H1 (cell line): ENCODE results near the gene ZNF618. TPM values are rescaled to one million over a fixed set of nuclear protein-coding genes. Genes with fewer than 3 reads are reported as not detected.

Experiments
- CTCF ChIA-PET: fragments of 300-600 bp; sonication (Branson Sonifier 250); formaldehyde crosslinking; loops from one replicate; lab custom pipeline; 2021; ENCODE audit not compliant: partially characterized antibody; lab: Charles Lee
- POLR2A ChIA-PET: fragments of 300-600 bp; sonication (Branson Sonifier 250); formaldehyde crosslinking; loops from one replicate; lab custom pipeline; 2021; ENCODE audit warnings: inconsistent platforms; ENCODE audit not compliant: partially characterized antibody; lab: Charles Lee
- DNase-seq, 2 experiments: peaks; one replicate each; pipeline versions ENCODE4 v3.0.0 to v3.0.0-alpha.2; 2010 to 2022; ENCODE audit warnings: low spot score in 2 of 2, low read depth in 1 of 2, mixed read lengths in 1 of 2
- FAIRE-seq: peaks from 2 replicates; lab custom pipeline; 2011; peaks lifted over from hg19 to GRCh38; lab: Jason Lieb, UNC
- H2AFZ ChIP-seq: 2 replicates; pipeline ENCODE4 v1.8.1; 2012; ENCODE audit warnings: low read length, inconsistent platforms
- H2AK5ac ChIP-seq: 2 replicates; pipeline ENCODE4 v1.6.1; 2013; ENCODE audit warnings: low read depth, low read length
- H2BK120ac ChIP-seq: replicated peaks from 2 replicates; pipeline ENCODE3; 2013; ENCODE audit warnings: low read depth, low read length, inconsistent platforms
- H2BK12ac ChIP-seq: 2 replicates; pipeline ENCODE4 v1.6.1; 2013; ENCODE audit warnings: low read depth, low read length
- H2BK15ac ChIP-seq: 2 replicates; pipeline ENCODE4 v1.6.1; 2013; ENCODE audit warnings: low read length
- H2BK20ac ChIP-seq: 2 replicates; pipeline ENCODE4 v1.6.1; 2013; ENCODE audit warnings: low read length
- H2BK5ac ChIP-seq: 2 replicates; pipeline ENCODE4 v1.6.1; 2013; ENCODE audit warnings: low read depth, low read length
- H3K14ac ChIP-seq: 2 replicates; pipeline ENCODE4 v1.6.1; 2013; ENCODE audit warnings: inconsistent platforms; ENCODE audit not compliant: insufficient read length
- H3K18ac ChIP-seq: 2 replicates; pipeline ENCODE4 v1.6.1; 2013; ENCODE audit warnings: low read length; ENCODE audit errors: extremely low read depth
- H3K23ac ChIP-seq: 2 replicates; pipeline ENCODE4 v1.6.1; 2013; ENCODE audit warnings: inconsistent platforms; ENCODE audit not compliant: insufficient read length
- H3K23me2 ChIP-seq: 2 replicates; pipeline ENCODE4 v1.6.1; 2013; ENCODE audit warnings: low read depth, low read length
- H3K27ac ChIP-seq: 2 replicates; pipeline ENCODE4 v1.6.1; 2011; ENCODE audit warnings: low read depth, low read length, inconsistent platforms
- H3K27me3 ChIP-seq, 4 experiments: replicated peaks in 1 of 4; 1 replicate in 1 of 4; 2 replicates in 3 of 4; pipeline versions ENCODE4 v1.6.1 to v1.8.1; 2011 to 2013; ENCODE audit warnings: low read length in 3 of 4, mild to moderate bottlenecking in 3 of 4, inconsistent platforms in 2 of 4, mixed read lengths in 2 of 4, moderate library complexity in 1 of 4; ENCODE audit not compliant: control insufficient read depth in 3 of 4, insufficient read depth in 3 of 4; ENCODE audit errors: extremely low read depth in 1 of 4
- H3K36me3 ChIP-seq, 4 experiments: 2 replicates each; pipeline versions ENCODE4 v1.6.1 to v1.8.1; 2011 to 2013; ENCODE audit warnings: mild to moderate bottlenecking in 4 of 4, low read length in 3 of 4, moderate library complexity in 2 of 4, control low read depth in 1 of 4, inconsistent platforms in 1 of 4; ENCODE audit not compliant: insufficient read depth in 4 of 4, control insufficient read depth in 2 of 4
- H3K4ac ChIP-seq: replicated peaks from 2 replicates; pipeline ENCODE3; 2013; ENCODE audit warnings: low read length, low read depth, mixed read lengths, inconsistent platforms; ENCODE audit not compliant: insufficient read length
- H3K4me1 ChIP-seq, 4 experiments: replicated peaks in 1 of 4; 1 replicate in 1 of 4; 2 replicates in 3 of 4; pipeline versions ENCODE4 v1.6.1 to v1.8.1; 2011 to 2013; ENCODE audit warnings: low read length in 3 of 4, inconsistent platforms in 2 of 4, mixed read lengths in 1 of 4; ENCODE audit not compliant: insufficient read depth in 4 of 4, control insufficient read depth in 3 of 4
- H3K4me2 ChIP-seq, 2 experiments: 2 replicates each; pipeline versions ENCODE4 v1.6.1 to v1.8.1; 2011 to 2013; ENCODE audit warnings: low read depth in 2 of 2, low read length in 2 of 2, control low read depth in 1 of 2, inconsistent platforms in 1 of 2, mild to moderate bottlenecking in 1 of 2; ENCODE audit not compliant: insufficient read depth in 1 of 2
- H3K4me3 ChIP-seq, 4 experiments: fragments of 200-600, 300-600 bp in 1 of 4; sonication (generic), shearing (Covaris generic), sonication (Bioruptor Twin) in 1 of 4; 2 replicates each; pipeline versions ENCODE4 v1.5.1 to v1.8.1; 2011 to 2016; ENCODE audit warnings: low read length in 4 of 4, low read depth in 3 of 4, control low read depth in 2 of 4, inconsistent platforms in 2 of 4, mild to moderate bottlenecking in 2 of 4, mixed read lengths in 1 of 4, moderate library complexity in 1 of 4; ENCODE audit not compliant: insufficient read depth in 2 of 4; ENCODE audit errors: extremely low read depth in 1 of 4
- H3K56ac ChIP-seq: replicated peaks from 2 replicates; pipeline ENCODE3; 2013; ENCODE audit warnings: low read depth, mild to moderate bottlenecking, mixed read lengths, low read length, inconsistent platforms; ENCODE audit not compliant: insufficient read length
- H3K79me1 ChIP-seq: 2 replicates; pipeline ENCODE4 v1.6.1; 2013; ENCODE audit warnings: low read depth, low read length, control low read depth
- H3K79me2 ChIP-seq, 2 experiments: 2 replicates each; pipeline versions ENCODE4 v1.6.1 to v1.8.1; 2012 to 2013; ENCODE audit warnings: low read length in 2 of 2, mild to moderate bottlenecking in 2 of 2, inconsistent platforms in 1 of 2; ENCODE audit not compliant: insufficient read depth in 2 of 2, control insufficient read depth in 1 of 2
- H3K9ac ChIP-seq, 4 experiments: replicated peaks in 1 of 4; 1 replicate in 1 of 4; 2 replicates in 3 of 4; pipeline versions ENCODE4 v1.6.1 to v1.8.1; 2011 to 2013; ENCODE audit warnings: low read depth in 3 of 4, low read length in 3 of 4, control low read depth in 2 of 4, mild to moderate bottlenecking in 2 of 4, moderate library complexity in 2 of 4, inconsistent platforms in 1 of 4; ENCODE audit errors: extremely low read depth in 1 of 4
- H3K9me3 ChIP-seq, 2 experiments: 2 replicates each; pipeline versions ENCODE4 v1.6.1 to v1.8.1; 2012 to 2013; ENCODE audit warnings: mild to moderate bottlenecking in 2 of 2, moderate library complexity in 2 of 2, control low read depth in 1 of 2, inconsistent platforms in 1 of 2, low read depth in 1 of 2, low read length in 1 of 2, mixed read lengths in 1 of 2; ENCODE audit not compliant: insufficient read depth in 2 of 2
- H4K20me1 ChIP-seq, 2 experiments: replicated peaks in 1 of 2; 2 replicates each; pipeline versions ENCODE3 to v1.8.1; 2011 to 2013; ENCODE audit warnings: inconsistent platforms in 2 of 2, low read length in 2 of 2, mild to moderate bottlenecking in 1 of 2; ENCODE audit not compliant: insufficient read depth in 2 of 2, control insufficient read depth in 1 of 2
- H4K5ac ChIP-seq: 2 replicates; pipeline ENCODE4 v1.6.1; 2013; ENCODE audit warnings: low read length, low read depth, mixed read lengths, inconsistent platforms; ENCODE audit not compliant: insufficient read length
- H4K8ac ChIP-seq: 2 replicates; pipeline ENCODE4 v1.8.0; 2013; ENCODE audit warnings: mild to moderate bottlenecking, moderate library complexity, low read length, inconsistent platforms; ENCODE audit not compliant: insufficient read depth; ENCODE audit errors: extremely low read depth
- H4K91ac ChIP-seq: replicated peaks from 2 replicates; pipeline ENCODE3; 2013; ENCODE audit warnings: low read length, mixed read lengths, inconsistent platforms; ENCODE audit not compliant: insufficient read length
- CBX8 ChIP-seq: fragments of 300-800, 300-1000 bp; sonication (generic); IDR thresholded peaks from 2 replicates; pipeline ENCODE4 v1.7.1; 2016; ENCODE audit warnings: low read depth, low read length, borderline replicate concordance
- CHD2 ChIP-seq: IDR thresholded peaks from 2 replicates; pipeline ENCODE4 v1.6.1; 2012; ENCODE audit warnings: low read length, improper control_type of control experiment
- GABPA ChIP-seq: IDR thresholded peaks from 2 replicates; pipeline ENCODE4 v1.6.1; 2011; ENCODE audit warnings: mild to moderate bottlenecking, low read length, moderate library complexity, borderline replicate concordance; ENCODE audit not compliant: insufficient read depth
- HDAC6 ChIP-seq: IDR thresholded peaks from one replicate; pipeline ENCODE4 v1.7.1; 2012; ENCODE audit warnings: low read depth, mild to moderate bottlenecking, inconsistent platforms, low read length, moderate library complexity
- POU5F1 ChIP-seq: IDR thresholded peaks from 2 replicates; pipeline ENCODE4 v1.6.1; 2011; ENCODE audit warnings: low read depth, mild to moderate bottlenecking, low read length, moderate library complexity
- RFX5 ChIP-seq: IDR thresholded peaks from 2 replicates; pipeline ENCODE4 v1.6.1; 2011; ENCODE audit warnings: low read depth, low read length, improper control_type of control experiment, borderline replicate concordance
- RNF2 ChIP-seq: fragments of 200-900, 300-1000 bp; sonication (generic); IDR thresholded peaks from 2 replicates; pipeline ENCODE4 v1.7.1; 2016; ENCODE audit warnings: borderline replicate concordance, low read depth, mild to moderate bottlenecking, antibody characterized with exemption, low read length; ENCODE audit not compliant: poor library complexity, severe bottlenecking; ENCODE audit errors: missing control alignments
- RXRA ChIP-seq: IDR thresholded peaks from 2 replicates; pipeline ENCODE4 v1.6.1; 2011; ENCODE audit warnings: low read depth, mild to moderate bottlenecking, low read length, moderate library complexity; ENCODE audit not compliant: insufficient read depth
- SP1 ChIP-seq: IDR thresholded peaks from 2 replicates; pipeline ENCODE4 v1.6.1; 2011; ENCODE audit warnings: low read depth, low read length
- SUZ12 ChIP-seq: fragments of 200-600 bp; sonication (generic); IDR thresholded peaks from 2 replicates; pipeline ENCODE4 v1.6.1; 2012; ENCODE audit warnings: mild to moderate bottlenecking, inconsistent platforms, low read length, moderate library complexity, mixed read lengths
- WGBS, 2 experiments: shearing (Covaris generic) in 1 of 2; methylation state at CpG; one replicate each; pipeline versions ENCODE4 v1.1.6 to v1.1.7; 2013 to 2015; ENCODE audit warnings: low lambda C conversion rate in 2 of 2, mixed read lengths in 2 of 2, inconsistent platforms in 1 of 2, low coverage in 1 of 2, missing lambda C conversion rate in 1 of 2; ENCODE audit not compliant: insufficient replicate concordance in 2 of 2, insufficient coverage in 1 of 2, insufficient read length in 1 of 2; ENCODE audit errors: extremely low coverage in 1 of 2, missing lambda C conversion rate in 1 of 2; 5-methylcytosine and 5-hydroxymethylcytosine counted together
- polyA plus RNA-seq, 7 experiments: library from polyadenylated mRNA; depleted of rRNA in 3 of 7; stranded (reverse) in 5 of 7; unstranded in 2 of 7; fragments of >200 nt in 5 of 7; fragments of 200-250 nt in 2 of 7; gene quantifications; 1 replicate in 5 of 7; 2 replicates in 1 of 7; 4 replicates in 1 of 7; pipeline versions ENCODE4 v1.2.1 to v1.2.3, GENCODE V29; 2011 to 2013; ENCODE audit warnings: missing spikeins in 2 of 7, mixed read lengths in 2 of 7
- total RNA-seq: library from RNA; stranded (reverse); fragmentation: NEBNext Ultra II Directional; extraction: Animal tissue kit (Norgen Biotek cat#: 25700); gene quantifications from 2 replicates; pipeline ENCODE4 v1.2.1, GENCODE V29; 2021
- TF ChIP-seq, protein P1 (sequence below): IDR thresholded peaks from 2 replicates; pipeline ENCODE4 v1.6.1; 2011; ENCODE audit warnings: low read depth, mild to moderate bottlenecking, low read length; ENCODE audit not compliant: insufficient read depth

Gene ZNF618
- total and polyA plus RNA-seq, 2 of the 8 experiments (the other 6 are each of a cell fraction or from before 2014, with no cell fraction given), result 9.6 to 28.5 TPM

DNA sequence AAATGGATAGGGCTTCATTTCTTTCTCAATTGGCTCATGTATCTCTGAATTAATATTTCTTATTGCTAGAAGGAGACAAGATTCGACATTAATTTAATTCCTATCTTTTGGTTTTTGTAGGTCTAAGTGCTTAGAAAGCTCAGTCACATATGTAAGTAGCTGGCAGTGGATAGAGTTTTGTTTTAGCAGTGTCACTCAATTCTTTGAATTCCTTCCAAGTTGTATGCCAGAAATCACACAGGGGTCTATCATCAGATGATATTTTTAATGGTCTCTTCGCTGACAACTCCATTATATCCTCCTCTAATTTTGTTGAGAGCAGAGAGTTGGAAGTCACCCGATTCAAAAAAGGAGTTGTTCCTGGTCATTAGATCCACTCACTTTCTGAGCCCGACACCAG is 119.3 kb downstream of the ZNF618 start:
- Histone ChIP-seq H4K8ac (no peak overlapping the region), H2AFZ (no peak overlapping the region), H2BK12ac (no peak overlapping the region), H2BK120ac (no peak overlapping the region), H3K27ac (no peak overlapping the region), H3K23ac (no peak overlapping the region), H4K20me1 (peaks cover 2 to 8% of the 10 kb centered on the region in 2 experiments), H3K79me1 (no peaks in the 10 kb centered on the region), H3K79me2 (no peaks in the 10 kb centered on the region), H2BK20ac (no peak overlapping the region), H3K27me3 (no peaks in the 10 kb centered on the region), H2BK15ac (no peak overlapping the region), H3K56ac (no peak overlapping the region), H4K5ac (no peak overlapping the region), H3K4ac (no peak overlapping the region), H3K23me2 (no peaks in the 10 kb centered on the region), H3K18ac (no peak overlapping the region), H3K14ac (no peak overlapping the region), H2AK5ac (no peak overlapping the region), H3K4me2 (no peak overlapping the region), H3K4me1 (no peaks in the 10 kb centered on the region), H3K9me3 (no peaks in the 10 kb centered on the region), H3K4me3 (no peak overlapping the region), H3K9ac (no peak overlapping the region), H2BK5ac (no peak overlapping the region), H4K91ac (no peak overlapping the region), H3K36me3 (no peaks in the 10 kb centered on the region; a peak in 1 of 8 replicates)
- ChIA-PET CTCF (interaction anchor here (1.0 to 3.4 kb wide), 3 partner anchors 11 to 141 kb away, joined by 3 to 15 read pairs (median 4); no protein-coding TSS in a partner anchor), POLR2A (no interaction called here)
- no peak for TF ChIP-seq RFX5
- TF ChIP-seq GABPA, result no peak
- TF ChIP-seq SP1, result no peak
- TF ChIP-seq, protein P1, sequence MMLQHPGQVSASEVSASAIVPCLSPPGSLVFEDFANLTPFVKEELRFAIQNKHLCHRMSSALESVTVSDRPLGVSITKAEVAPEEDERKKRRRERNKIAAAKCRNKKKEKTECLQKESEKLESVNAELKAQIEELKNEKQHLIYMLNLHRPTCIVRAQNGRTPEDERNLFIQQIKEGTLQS, result no peak
- TF ChIP-seq HDAC6, result no peak
- no peak for TF ChIP-seq POU5F1
- TF ChIP-seq CBX8, result no peak
- no peak for TF ChIP-seq RXRA
- TF ChIP-seq SUZ12, result no peak
- TF ChIP-seq CHD2, result no peak
- TF ChIP-seq RNF2, result no peak
- FAIRE-seq (no peak), DNase-seq (no peak)
- WGBS, 2 experiments, result 82% methylated on average over 4 of the region's 4 CpGs; no CpG with 5 or more reads in 1 of the 2 experiments
